SK-N-SH (cell line): ENCODE data around the gene AOAH. TPM values are rescaled to one million over a fixed set of nuclear protein-coding genes. Genes with fewer than 3 reads are reported as not detected.

ENCODE experiments used
- CTCF ChIA-PET: fragments of 300-600, 350-600 bp; formaldehyde crosslinking; extraction: SDS; loops from one replicate; lab custom pipeline; 2021; lab: Yijun Ruan, JAX
- POLR2A ChIA-PET: fragments of 350-600 bp; sonication (Branson Sonifier 250); formaldehyde crosslinking; extraction: SDS; loops from one replicate; lab custom pipeline; 2020; ENCODE audit warnings: antibody characterized with exemption, inconsistent platforms; lab: Yijun Ruan, JAX
- DNase-seq: peaks from one replicate; pipeline ENCODE4 v3.0.0; 2012
- H2AFZ ChIP-seq: fragments of 200-600 bp; sonication (generic); 2 replicates; pipeline ENCODE4 v1.8.1; 2016; ENCODE audit warnings: antibody characterized with exemption, mild to moderate bottlenecking, low read depth
- H3F3A ChIP-seq: fragments of 200-600 bp; sonication (generic); replicated peaks from 2 replicates; pipeline ENCODE3; 2016; ENCODE audit warnings: antibody characterized with exemption, mild to moderate bottlenecking; ENCODE audit not compliant: insufficient read depth
- H3K27ac ChIP-seq, 2 experiments: fragments of 200-500 bp in 1 of 2; fragments of 200-600 bp in 1 of 2; sonication (Bioruptor generic) in 1 of 2; sonication (generic), shearing (Covaris generic) in 1 of 2; 2 replicates each; pipeline versions ENCODE4 v1.5.1 to v1.6.1; 2014 to 2016; ENCODE audit warnings: low read depth in 2 of 2, inconsistent platforms in 1 of 2, low read length in 1 of 2, mild to moderate bottlenecking in 1 of 2, mixed read lengths in 1 of 2
- H3K27me3 ChIP-seq: fragments of 200-600 bp; sonication (generic), shearing (Covaris generic); 2 replicates; pipeline ENCODE4 v1.6.1; 2016; ENCODE audit warnings: mixed run types; ENCODE audit not compliant: insufficient read depth
- H3K36me3 ChIP-seq, 2 experiments: fragments of 200-500 bp in 1 of 2; fragments of 200-600 bp in 1 of 2; sonication (Bioruptor generic) in 1 of 2; sonication (generic) in 1 of 2; replicated peaks in 1 of 2; 2 replicates each; pipeline versions ENCODE3 to v1.5.1; 2014 to 2016; ENCODE audit warnings: low read length in 1 of 2, mild to moderate bottlenecking in 1 of 2; ENCODE audit not compliant: insufficient read depth in 2 of 2, control insufficient read depth in 1 of 2
- H3K4me1 ChIP-seq, 2 experiments: fragments of 200-500 bp in 1 of 2; fragments of 200-600 bp in 1 of 2; sonication (Bioruptor generic) in 1 of 2; sonication (generic), shearing (Covaris generic) in 1 of 2; 2 replicates each; pipeline versions ENCODE4 v1.5.1 to v1.6.1; 2014 to 2016; ENCODE audit warnings: low read depth in 1 of 2, low read length in 1 of 2, mixed run types in 1 of 2; ENCODE audit not compliant: insufficient read depth in 2 of 2, control insufficient read depth in 1 of 2
- H3K4me2 ChIP-seq: fragments of 200-600 bp; sonication (generic), shearing (Covaris generic); 2 replicates; pipeline ENCODE4 v1.6.1; 2017; ENCODE audit warnings: mixed run types
- H3K4me3 ChIP-seq, 2 experiments: fragments of 200-500 bp in 1 of 2; fragments of 200-600 bp in 1 of 2; sonication (Bioruptor generic) in 1 of 2; sonication (generic), shearing (Covaris generic) in 1 of 2; 2 replicates each; pipeline versions ENCODE4 v1.5.1 to v1.8.1; 2014 to 2016; ENCODE audit warnings: low read depth in 2 of 2, inconsistent platforms in 1 of 2, low read length in 1 of 2, mild to moderate bottlenecking in 1 of 2, mixed read lengths in 1 of 2, moderate library complexity in 1 of 2
- H3K79me2 ChIP-seq: fragments of 200-600 bp; sonication (generic); 2 replicates; pipeline ENCODE4 v1.8.1; 2017; ENCODE audit warnings: mild to moderate bottlenecking; ENCODE audit not compliant: insufficient read depth
- H3K9ac ChIP-seq: fragments of 200-600 bp; sonication (generic); 2 replicates; pipeline ENCODE4 v1.6.1; 2017; ENCODE audit warnings: mixed run types
- H3K9me2 ChIP-seq: fragments of 200-600 bp; sonication (generic); 2 replicates; pipeline ENCODE4 v1.6.1; 2017; ENCODE audit warnings: mixed run types
- H3K9me3 ChIP-seq: fragments of 200-600 bp; sonication (generic); 2 replicates; pipeline ENCODE4 v1.6.1; 2017; ENCODE audit warnings: mixed run types, mild to moderate bottlenecking, moderate library complexity
- H4K20me1 ChIP-seq: fragments of 200-600 bp; sonication (generic); 2 replicates; pipeline ENCODE4 v1.6.1; 2017; ENCODE audit warnings: mild to moderate bottlenecking, mixed run types; ENCODE audit not compliant: insufficient read depth
- FOXJ3 ChIP-seq: sonication (generic); formaldehyde crosslinking; IDR thresholded peaks from 2 replicates; pipeline ENCODE4 v1.5.1; 2020; ENCODE audit warnings: mild to moderate bottlenecking, missing genetic modification reagents
- MEF2A ChIP-seq: IDR thresholded peaks from 2 replicates; pipeline ENCODE4 v1.4.0; 2012; ENCODE audit warnings: low read depth, borderline replicate concordance
- NFIC ChIP-seq: IDR thresholded peaks from 2 replicates; pipeline ENCODE4 v1.4.0; 2012; ENCODE audit warnings: borderline replicate concordance
- PBX3 ChIP-seq: IDR thresholded peaks from 2 replicates; pipeline ENCODE4; 2012
- POLR2AphosphoS5 ChIP-seq: IDR thresholded peaks from 2 replicates; pipeline ENCODE4 v1.6.1; 2012; ENCODE audit warnings: low read depth, low read length
- TCF12 ChIP-seq: IDR thresholded peaks from 2 replicates; pipeline ENCODE4 v1.4.0; 2012
- USF2 ChIP-seq: fragments of 150-350 bp; IDR thresholded peaks from 2 replicates; pipeline ENCODE4 v1.6.1; 2017; ENCODE audit warnings: antibody characterized with exemption, low read length, low read depth, borderline replicate concordance
- YY1 ChIP-seq: IDR thresholded peaks from 2 replicates; pipeline ENCODE4 v1.4.0; 2012; ENCODE audit warnings: low read depth, mild to moderate bottlenecking
- WGBS: methylation state at CpG from one replicate; pipeline ENCODE4 v1.1.6; 2017; ENCODE audit warnings: low lambda C conversion rate; 5-methylcytosine and 5-hydroxymethylcytosine counted together
- polyA plus RNA-seq, 3 experiments: library from polyadenylated mRNA; depleted of rRNA; stranded (reverse); fragments of >200 nt; gene quantifications; 2 replicates each; pipeline ENCODE4 v1.2.3, GENCODE V29; 2012
- TF ChIP-seq, protein P1 (sequence below): IDR thresholded peaks from 2 replicates; pipeline ENCODE4 v1.4.0; 2012; ENCODE audit warnings: low read depth, borderline replicate concordance

The AOAH gene
- polyA plus RNA-seq, 1 of the 3 experiments (the other 2 are of a cell fraction) = not detected

DNA sequence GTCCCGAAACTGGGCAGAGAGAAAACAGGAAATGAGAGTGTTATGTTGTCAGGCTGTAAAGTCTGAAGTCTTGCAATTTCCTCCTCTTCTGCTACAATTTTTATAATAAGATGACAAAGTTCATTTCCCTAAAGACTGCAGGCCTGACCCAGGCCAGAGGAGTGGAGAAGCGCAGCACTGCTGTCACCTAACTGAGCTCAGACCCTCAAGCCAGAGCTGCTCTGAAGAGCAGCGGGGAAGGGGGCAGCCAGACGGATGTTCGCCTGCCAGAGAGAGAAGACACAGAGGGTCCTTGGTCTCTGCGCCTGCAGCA, 12.6 kb upstream of the AOAH start:
- TF ChIP-seq FOXJ3 (CRISPR knock-in tag) (no peak), TCF12 (no peak), USF2 (no peak), NFIC (no peak), PBX3 (no peak), POLR2AphosphoS5 (no peak), MEF2A (no peak), YY1 (no peak)
- POLR2A ChIA-PET = no interaction called here

GRCh38 chr7:36736090-36736898, 12.0 kb upstream of the AOAH start:
- CTCF ChIA-PET = interaction anchor here (0.8 to 2.2 kb wide), 5 partner anchors 9 to 249 kb away, joined by 3 to 9 read pairs (median 4); no protein-coding TSS in a partner anchor
- Histone ChIP-seq H3K9ac (no peak overlapping the region), H3K36me3 (no peaks in the 10 kb centered on the region), H3K9me2 (no peaks in the 10 kb centered on the region), H3K27me3 (no peaks in the 10 kb centered on the region), H3K4me2 (no peak overlapping the region), H3K4me3 (no peak overlapping the region), H3K9me3 (no peaks in the 10 kb centered on the region), H3K4me1 (no peaks in the 10 kb centered on the region; a peak in 1 of 4 replicates), H3K27ac (no peak overlapping the region), H3K79me2 (no peaks in the 10 kb centered on the region), H3F3A (no peaks in the 10 kb centered on the region), H4K20me1 (no peaks in the 10 kb centered on the region), H2AFZ (no peak overlapping the region)
- DNase-seq = no peak
- TF ChIP-seq, protein P1, sequence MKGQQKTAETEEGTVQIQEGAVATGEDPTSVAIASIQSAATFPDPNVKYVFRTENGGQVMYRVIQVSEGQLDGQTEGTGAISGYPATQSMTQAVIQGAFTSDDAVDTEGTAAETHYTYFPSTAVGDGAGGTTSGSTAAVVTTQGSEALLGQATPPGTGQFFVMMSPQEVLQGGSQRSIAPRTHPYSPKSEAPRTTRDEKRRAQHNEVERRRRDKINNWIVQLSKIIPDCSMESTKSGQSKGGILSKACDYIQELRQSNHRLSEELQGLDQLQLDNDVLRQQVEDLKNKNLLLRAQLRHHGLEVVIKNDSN = no peak
- 32% methylated on average over 4 of the region's 4 CpGs for WGBS
- POLR2A ChIA-PET = no interaction called here

More for the DNA sequence above, 12.6 kb upstream of the AOAH start:
- H3K36me3 ChIP-seq = no peaks in the 10 kb centered on the region
- no peak overlapping the region for H3K27ac ChIP-seq
- no peaks in the 10 kb centered on the region for H3K27me3 ChIP-seq
- no peaks in the 10 kb centered on the region for H3K9me3 ChIP-seq
- 64% methylated on average over 6 of the region's 6 CpGs for WGBS
- no peak overlapping the region for H2AFZ ChIP-seq
- no peaks in the 10 kb centered on the region for H3F3A ChIP-seq
- H3K4me3 ChIP-seq = no peak overlapping the region
- CTCF ChIA-PET = interaction anchor here (1.4 kb wide), 1 partner anchor 11 kb away, joined by 4 read pairs; no protein-coding TSS in a partner anchor
- no peak for DNase-seq
- H3K79me2 ChIP-seq = no peaks in the 10 kb centered on the region
- no peak overlapping the region for H3K4me2 ChIP-seq
- no peak overlapping the region for H3K9ac ChIP-seq
- H3K4me1 ChIP-seq = no peaks in the 10 kb centered on the region; a peak in 1 of 4 replicates
- no peaks in the 10 kb centered on the region for H3K9me2 ChIP-seq
- no peaks in the 10 kb centered on the region for H4K20me1 ChIP-seq
